HG03378 (cell line): ENCODE results near the gene TEF.
A peak's percentile ranks its signal among the peaks of the same experiment; 100 is the strongest.
"Not testable (repeated sequence)": the region's sequence is repeated elsewhere in the genome, so short reads cannot be mapped to it uniquely, and the experiment has no call there.

Experiments used
- ATAC-seq: cut with Tn5 transposase; IDR thresholded peaks from one replicate; pipeline ENCODE4 v1.9.1; 2021; ENCODE audit warnings: mild to moderate bottlenecking, moderate library complexity; ENCODE audit not compliant: unreplicated experiment

Gene TEF

DNA sequence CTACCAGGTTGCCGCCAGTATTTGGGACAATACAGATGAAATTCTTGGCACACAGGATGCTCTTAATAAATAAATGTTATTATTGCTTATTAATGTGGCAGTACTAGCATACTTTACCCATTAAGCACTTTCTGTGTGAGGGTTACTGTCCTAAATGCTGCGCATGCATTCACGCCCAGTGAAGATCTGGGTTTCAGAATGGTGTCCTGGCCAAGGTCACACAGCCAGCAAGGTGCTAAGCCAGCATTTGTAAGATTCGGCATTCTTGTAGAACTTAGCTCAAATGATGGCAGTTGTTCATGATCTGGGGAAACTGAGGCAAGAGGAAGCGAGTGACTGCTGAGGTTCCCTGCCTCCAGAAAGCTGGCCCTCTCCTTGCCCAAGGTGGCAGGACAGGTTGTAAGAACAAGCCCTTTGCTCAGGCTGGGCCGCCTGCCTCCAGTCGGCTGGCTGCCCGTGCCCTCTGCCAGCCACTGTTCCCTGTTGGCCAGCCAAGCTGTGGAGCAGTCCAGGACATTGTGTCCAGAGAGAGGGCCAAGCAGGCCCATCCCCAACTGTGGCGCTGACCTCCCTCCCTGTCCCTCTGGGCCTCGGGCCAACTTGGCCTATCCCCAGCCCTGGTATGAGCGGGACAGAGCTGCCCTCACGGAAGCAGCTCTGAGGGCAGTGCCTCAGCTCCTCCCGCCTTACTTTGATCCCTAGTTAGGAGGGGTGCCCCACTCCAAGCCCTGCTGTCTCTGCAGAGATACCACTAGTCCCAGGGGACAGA is 36.1 kb downstream of the TEF start:
- ATAC-seq, result no peak

DNA sequence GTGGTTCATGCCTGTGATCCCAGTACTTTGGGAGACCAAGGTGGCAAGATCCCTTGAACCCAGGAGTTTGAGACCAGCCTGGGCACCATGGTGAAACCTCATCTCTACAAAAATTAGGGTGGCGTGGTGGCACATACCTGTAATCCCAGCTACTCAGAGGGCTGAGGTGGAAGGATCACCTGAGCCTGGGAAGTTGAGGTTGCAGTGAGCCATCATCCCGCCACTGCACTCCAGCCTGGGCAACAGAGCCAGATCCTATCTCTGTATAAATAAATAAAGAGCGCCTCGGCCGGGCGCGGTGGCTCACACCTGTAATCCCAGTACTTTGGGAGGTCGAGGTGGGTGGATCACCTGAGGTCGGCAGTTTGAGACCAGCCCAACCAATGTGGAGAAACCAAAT is 37.0 kb downstream of the TEF start:
- ATAC-seq, result no peak

DNA sequence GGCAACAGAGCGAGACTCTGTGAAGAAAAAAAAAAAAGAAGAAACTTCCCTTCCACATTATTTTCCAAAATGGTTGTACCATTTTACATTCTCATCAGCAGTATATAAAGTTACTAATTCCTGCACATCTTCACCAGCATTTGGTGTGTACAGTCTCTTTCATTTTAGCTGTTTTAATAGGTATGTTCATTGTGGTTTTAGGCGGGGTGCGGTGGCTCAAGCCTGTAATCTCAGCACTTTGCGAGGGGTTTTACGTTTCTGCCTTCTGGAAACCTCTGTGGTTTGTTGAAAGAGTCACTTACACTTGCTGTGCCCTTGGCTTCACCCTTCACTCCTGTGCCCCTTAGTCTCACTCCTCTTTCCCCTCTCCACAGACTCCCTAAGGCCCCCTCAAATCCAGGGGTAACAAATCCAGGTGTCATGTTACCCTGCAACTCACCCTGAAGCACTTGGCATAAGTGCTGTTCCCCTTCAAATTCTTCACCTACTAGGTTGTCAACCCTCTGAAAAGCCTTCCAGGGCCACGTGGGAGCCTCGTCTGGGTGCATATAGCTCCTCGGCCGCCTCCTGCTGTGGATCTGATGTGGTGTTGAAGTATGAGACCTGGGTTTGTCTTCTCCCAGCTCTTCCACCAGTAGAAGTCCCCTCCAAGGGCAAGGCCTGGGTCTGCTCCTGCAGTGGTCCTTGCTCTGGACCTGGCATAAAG is 44.1 kb downstream of the TEF start:
- no peak for ATAC-seq

DNA sequence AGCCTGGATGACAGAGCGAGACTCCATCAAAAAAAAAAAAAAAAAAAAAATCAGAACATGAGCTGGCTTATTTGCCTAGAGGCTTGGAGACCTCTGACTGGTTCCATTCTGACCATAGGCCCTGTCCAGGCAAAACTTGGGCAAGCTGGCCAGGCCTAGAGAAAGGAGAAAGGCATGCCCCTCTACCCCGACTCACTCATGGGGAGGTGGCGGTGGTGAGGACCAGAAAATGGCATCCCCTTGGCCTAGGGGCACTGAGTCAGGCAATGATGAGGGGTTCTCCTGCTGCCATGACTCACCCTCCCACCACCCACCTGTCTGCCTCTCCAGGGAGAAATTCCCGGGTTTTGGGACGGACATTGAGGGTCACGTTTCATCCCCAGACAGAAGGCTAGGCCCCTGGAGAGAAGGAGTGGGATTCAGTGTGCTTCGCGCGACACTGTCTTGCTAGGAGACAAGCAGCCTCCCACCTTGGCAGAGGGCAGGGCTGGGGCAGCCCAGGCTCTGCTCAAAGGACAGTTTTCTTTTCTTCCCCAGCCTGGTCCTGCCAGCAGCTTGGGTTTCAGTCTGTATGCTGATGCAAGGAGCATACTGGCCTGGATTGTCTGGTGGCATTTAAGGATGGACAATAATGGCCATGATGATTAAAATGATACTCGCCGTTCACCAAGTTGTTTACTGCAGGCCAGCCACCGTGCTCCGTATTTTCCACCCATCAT is 47.6 kb downstream of the TEF start:
- ATAC-seq, result no peak

DNA sequence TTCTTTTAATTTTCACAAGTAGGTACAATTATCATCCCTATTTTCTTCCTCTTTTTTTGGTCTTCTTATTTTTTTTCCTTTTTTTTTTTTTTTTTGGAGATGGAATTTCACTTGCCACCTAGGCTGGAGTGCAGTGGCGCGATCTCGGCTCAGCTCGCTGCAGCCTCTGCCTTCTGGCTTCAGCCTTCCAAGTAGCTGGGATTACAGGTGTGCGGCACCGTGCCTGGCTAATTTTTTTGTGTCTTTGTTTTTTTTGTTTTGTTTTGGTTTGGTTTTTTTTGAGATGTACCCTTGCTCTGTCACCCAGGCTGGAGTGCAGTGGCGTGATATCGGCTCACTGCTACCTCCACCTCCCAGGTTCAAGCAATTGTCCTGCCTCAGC is 48.2 kb downstream of the TEF start:
- ATAC-seq, result no peak

DNA sequence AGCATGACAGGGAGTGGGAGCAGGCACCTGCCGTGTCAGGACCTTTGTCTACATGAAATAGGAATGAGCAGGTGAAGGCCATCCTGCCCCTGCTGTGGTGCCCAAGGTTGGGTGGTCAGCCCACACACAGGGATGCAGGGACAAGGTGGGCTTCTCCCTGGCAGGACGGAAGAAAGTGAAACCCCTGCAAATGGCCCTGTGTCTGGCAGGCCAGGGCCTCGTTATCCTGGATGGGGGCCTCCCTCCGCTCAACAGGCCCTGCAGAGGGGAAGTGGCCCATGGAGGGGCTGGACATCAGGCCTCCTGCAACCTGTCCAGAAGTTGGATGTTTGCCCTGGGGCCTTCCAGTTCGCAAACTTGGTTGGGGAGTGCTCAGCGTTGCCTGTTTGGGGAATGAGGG is 49.9 kb downstream of the TEF start:
- ATAC-seq, result no peak

DNA sequence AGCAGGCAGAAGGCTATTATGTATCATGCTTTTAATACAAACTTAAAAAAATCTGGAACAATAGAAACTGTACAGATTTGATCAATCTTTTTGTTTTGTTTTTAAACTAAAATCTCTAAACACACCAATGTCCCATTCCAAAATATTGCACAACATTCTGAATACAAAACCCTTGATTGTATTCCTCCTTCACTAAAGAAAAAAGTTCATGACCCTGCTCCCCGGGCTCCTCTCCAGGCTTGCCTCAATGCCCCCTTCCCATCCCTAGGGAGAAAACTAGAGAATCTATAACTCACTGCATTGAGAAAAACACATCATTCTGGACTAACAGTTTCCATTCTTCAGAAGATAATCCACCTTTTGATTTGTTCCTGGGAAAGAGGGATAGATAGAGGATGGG is 51.7 kb downstream of the TEF start:
- not testable (repeated sequence) for ATAC-seq

DNA sequence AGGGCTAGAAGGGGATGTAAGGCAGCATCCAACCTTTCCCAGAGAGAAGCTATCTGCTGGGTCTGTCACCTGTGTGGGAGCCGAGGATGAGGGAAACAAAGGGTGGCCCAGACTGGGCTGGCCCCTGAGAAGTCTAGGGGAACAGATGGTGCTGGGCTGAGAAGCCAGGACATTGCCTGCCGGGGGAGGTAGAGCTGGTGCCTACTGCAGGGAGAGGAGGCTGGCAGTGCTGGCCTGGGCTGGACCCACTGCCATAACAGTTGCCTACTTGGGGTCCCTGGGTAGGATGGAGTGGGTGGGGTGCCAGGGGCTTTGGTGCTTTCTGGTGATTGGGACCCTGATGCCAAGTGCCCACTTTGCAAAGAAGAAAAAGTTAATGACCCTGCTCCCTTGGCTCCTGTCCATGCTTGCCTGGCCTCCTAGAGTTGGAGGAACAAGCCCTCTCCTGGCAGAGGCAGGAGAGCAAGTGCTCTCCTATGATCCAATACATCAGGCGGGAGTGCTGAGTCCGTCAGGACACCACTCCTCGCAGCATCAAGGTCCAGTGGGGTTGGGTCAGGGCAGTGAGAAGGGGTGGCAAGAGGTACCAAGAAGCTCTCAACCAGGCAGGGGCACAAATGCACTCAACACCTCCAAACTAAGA is 52.7 kb downstream of the TEF start:
- not testable (repeated sequence) for ATAC-seq

DNA sequence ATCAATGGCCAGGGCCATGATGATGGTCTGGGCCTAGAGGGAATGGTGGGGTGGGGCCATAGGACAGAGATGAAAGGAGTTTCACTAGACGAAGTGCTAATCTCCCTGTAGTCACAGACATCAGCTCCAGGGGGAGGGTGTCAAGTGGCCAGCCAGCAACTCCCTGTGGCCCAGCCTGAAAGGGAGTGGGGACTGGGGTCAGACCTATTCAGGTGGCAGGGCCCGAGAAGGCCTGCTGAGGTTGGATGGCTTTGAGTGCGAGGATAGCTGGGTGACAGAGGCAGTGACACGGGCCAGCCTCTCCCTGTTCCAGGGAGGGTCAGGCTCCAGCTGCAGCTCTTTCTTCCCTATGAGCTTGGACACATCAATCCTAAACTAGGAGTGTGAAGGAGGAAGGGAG is 53.8 kb downstream of the TEF start:
- no peak for ATAC-seq

DNA sequence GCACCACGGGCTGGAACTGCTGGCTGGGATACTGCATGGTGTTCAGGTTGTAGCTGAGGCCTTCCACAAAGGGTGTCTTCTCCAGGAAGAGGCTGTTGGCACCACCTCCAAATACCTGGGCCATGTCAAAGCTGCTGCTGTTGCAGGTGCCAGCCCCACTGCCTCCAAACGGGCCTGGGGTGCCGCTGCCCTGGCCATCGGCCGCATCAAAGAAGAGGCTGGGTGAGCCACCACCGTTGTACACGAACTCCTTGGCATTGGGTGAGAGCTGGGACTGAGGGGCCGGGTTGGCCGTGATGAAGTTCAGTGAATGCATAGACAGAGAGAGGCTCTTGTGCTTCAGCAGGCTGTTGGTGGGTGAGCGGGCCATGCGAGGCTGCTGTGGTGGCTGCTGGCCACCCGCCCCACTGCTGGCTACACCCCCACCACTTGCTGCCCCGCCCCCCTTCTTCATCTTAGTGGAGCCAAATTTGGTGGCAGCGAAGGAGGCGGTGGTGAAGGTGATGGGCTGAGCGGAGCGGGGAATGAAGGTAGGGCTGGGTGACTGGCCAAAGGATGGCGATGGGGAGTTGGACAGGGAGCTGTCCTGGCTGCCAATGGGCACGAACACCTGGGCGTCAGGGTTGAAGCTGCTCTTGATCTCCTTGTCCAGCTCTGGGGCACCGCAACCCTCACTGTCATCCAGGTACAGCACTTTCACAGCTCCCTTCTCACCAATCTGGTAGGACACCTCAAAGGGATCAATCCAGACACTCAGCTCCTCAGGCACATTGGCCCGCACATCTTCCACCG is 54.8 kb downstream of the TEF start:
- ATAC-seq, result no peak

DNA sequence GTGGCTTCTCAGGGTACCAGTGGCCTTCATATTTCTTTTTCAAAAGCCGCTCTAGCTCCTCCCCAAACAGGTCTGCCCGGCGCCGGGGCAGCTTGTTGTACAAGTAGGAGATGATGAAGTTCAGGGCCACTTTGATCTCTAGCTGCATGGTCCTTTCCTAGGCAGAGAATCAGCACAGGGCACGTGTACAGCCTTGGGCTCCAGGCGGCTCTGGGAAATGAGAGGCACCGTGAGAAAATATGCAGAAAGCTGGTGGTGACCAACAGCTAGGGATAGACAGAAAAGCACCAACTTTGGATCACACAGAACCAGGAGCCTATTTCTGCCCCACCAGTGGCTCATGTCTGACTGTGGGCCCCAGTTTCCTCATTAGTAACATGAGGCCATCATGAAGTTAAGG is 55.5 kb downstream of the TEF start:
- no peak for ATAC-seq

DNA sequence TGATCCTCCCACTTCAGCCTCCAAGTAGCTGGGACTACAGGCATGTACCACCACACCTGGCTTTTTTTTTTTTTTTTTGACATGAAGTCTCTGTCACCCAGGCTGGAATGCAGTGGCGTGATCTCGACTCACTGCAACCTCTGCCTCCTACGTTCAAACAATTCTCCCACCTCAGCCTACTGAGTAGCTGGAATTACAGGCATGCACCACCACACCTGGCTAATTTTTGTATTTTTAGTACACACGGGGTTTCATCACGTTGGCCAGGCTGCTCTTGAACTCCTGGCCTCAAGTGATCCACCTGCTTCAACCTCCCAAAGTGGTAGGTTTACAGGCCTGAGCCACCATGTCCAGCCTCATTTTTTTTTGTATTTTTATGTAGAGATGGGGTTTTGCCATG is 58.8 kb downstream of the TEF start:
- ATAC-seq, result not testable (repeated sequence)

DNA sequence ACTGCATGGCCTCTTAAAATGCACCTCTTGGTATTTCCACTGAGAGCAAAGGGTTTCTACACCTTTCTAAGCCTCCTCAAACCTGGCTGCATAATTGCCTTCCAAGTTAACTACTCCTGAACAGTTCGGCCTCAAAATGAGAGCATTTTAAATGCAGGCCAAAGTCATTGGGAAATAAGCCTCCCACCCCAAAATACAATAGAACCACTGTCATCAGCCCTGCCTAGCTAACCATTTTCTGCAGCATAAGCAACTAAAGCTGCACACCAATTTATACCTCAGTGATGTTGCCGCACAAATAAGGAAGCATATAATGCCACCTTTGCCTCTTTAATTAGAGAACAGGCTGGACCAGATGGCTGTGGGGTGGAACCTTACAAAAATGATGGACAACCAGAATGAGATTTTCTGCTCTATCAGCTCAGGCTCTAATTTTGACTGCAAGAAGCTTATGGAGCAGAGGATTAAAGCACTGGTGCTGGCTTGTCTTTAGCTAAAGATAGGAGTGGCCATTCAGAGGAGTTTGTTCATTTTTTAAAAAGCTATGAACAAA is 60.6 kb downstream of the TEF start:
- no peak for ATAC-seq

DNA sequence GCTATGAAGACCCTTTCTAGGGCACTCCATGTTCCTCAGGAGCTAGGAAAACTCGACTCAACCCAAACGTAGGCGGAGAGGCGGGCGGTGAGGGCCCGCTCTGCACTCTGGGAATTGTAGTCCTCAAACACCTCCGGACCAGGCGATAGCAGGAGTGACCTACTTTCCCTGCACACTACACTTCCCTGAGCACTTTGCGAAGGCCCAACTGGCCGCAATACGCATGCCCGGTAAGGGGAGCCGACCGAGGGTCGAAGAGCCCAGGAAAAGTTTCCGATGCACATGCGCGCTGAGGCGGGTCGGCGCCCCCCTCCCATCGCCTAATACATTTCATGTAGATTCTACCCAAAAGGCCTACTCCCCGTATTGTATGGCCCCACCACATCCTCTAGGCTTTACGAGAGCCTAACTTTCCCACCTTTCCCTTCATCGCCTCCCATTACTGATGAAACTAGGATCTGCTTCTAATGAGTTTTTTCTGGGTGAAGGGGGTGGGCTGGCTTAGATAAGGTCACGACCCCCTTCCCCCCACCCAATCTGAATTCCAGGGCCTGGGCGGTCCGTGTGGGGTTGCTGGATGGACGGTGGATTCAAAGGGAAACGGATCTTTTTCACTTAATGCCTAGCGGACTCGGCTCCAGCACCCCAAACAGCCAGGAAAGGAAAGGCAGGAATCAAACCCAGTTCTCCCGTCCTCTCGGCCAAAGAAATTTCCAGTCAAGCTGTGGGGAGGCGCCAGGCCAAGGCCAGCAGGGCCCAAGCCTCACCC is 62.8 kb downstream of the TEF start:
- ATAC-seq, result peak; percentile 56

DNA sequence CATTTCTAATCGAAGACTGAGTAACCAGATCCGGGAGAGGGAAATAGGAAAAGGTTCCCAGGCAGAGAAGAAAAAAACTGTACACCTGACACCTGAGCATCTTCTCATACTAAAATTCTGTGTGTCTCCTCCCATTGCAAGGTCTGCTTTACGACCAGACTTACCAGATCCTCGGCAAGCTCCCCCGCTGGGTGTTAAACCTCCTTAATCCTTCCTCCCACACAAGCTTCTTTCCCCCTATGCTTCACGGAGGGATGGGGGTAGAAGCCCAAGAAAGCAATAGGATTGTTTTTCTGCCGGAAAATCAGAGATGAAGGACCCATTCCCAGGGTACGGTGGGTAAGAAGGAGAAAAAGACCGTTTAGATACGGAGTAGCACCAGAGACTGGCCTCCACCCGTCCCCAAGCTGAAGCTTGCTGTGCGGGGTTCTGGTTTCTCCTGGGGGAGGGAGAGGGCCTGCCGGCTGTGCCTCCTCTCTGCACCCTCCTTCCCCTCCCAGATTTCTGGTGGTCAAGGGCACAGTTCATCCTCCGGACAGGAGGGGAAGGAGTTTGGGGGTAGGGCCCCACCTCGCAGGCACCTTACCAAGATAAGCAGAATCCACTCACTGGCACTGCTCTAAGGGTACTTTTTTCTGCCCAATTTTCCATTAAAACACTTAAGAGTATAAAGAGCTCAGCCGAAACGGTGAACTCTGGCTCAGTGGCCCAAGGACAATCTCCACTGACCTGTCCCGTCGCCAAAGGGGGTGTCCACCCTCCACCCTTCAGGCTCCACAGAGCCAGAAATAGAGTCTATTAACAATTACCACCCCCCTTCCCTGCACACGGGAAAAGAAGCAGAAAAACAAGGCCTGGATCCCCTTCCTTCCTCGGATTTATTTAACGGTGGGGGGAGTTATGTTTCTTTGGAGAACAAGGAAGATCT is 63.7 kb downstream of the TEF start:
- no peak for ATAC-seq

DNA sequence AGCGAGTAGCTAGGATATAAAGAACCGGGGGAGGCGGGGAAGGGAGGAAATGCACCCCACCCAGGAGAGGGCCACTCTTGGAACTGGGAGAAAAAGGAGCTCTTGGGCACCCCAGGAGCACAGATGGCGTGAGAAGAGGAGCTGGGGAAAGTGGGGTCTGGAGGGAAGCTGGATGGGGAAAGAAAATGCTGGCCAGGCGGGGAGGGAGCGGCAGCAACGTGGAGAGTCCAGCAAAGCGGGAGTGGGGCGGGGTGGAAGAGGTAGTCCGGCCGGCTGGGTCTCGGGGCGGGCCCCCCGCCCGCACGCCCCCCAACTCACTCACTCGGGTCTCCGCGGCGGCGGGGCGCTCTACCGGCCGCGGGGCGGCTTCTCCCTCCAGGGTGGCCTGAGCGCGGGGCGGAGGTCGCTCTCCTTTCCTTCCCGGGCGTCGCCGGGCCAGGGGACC is 64.3 kb downstream of the TEF start:
- no peak for ATAC-seq

DNA sequence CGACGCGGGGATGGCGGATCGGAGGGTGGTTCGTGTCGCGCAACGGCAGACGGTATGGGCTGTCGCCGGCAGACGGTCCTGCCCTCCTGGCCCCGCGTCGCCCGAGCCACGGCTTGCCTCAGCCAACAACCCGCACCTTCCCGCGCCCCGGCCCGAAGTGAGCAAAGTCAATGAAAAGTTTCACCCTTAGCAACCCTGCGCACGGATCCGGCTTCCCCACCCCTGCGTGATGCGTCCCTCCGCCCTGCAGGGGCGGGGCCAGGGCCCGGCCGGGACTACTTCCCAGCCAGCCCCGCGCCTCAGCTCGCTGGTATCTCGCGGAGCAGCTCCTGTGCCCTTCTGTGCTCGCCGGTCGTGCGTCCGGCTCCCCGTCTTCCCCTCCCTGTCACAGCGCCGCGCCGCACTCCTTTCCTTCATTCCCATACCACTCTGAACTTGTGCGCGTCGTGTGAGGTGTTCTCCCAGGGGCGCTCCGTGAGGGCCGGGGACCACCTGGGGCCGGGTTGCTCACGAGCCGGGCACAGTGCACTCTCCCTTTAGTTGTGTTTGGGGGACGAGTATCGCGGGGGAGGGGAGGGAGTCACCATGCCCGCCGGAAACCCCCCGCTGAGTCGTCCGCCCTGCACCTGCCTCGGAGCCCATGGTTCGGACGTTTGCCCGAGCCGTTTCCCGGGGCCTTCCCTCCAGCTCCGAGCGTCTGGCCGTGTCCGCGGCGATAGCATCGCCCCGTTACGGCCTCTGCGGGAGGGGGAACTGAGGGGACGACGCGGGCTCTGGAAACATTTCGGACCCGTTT is 65.1 kb downstream of the TEF start, which contains the start of gene TOB2:
Gene TOB2, minus strand, starts transcription at position 163 of the 796 bp plus-strand sequence. CDS start 9,456 bp downstream, outside the sequence.
- peak; percentile 36 for ATAC-seq
